ENCODE measurements around the gene KRT40.

The KRT40 gene

GRCh38 chr17:40950176-40950575 lies 34.0 kb downstream of the KRT40 start:
- DNase-seq = no peak

DNA sequence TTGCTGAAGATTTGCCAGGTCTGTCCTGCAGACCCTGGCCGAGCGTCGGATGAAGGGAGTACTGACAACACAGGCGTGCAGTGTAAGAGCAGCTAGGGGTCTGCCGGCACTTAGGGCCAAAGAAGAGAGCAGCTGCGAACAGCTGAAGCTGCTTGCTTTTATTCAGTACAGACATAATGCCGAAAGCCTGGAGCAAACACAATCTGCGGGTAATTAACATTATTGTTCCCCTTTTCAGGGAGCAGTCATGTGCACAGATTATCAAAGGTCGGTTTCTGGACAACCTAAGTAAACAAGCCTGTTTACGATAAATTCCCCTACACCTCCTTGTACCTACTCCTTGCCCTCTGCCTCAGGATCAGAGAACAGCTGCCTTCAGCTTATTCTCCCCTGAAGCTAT lies 34.7 kb downstream of the KRT40 start:
- no peak for DNase-seq

DNA sequence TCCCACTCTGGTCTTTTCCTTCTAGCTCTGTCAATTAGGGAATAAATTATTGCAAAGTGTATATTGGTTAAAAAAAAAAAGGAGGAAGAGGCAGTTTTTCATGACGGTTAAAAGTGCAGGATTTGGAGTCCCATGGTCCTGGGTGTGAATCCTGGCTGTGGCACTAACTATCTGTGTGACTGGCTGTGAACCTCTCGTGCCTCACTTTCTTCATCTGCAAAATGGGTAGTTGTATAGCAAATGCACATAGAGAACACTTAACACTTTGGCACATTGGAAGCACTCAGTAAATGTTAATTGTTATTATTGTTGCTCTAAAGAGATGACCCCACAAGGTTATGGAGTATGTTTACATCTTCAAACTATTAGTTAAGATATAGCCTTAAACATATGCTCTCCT lies 36.2 kb downstream of the KRT40 start:
- no peak for DNase-seq

DNA sequence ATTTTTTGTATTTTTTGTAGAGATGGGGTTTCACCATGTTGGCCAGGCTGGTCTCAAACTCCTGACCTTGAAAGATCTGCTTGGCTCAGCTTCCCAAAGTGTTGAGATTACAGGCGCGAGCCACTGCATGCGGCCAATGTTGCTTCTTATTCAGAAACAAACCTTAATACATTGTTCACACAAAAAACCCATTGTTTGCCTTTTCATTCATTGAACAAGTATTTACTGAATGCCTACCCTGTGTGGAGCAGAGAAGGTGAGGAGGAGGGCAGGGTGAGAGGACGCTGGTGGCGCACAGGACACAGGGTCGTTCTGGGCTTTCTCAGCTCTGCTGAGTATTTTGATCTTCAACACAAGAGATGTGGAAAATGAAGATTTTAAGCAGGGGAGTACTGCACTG lies 38.7 kb downstream of the KRT40 start:
- no peak for DNase-seq

- DNase-seq = no peak
These were observed 39.6 kb downstream of the KRT40 start for GRCh38 chr17:40944531-40944930.

DNA sequence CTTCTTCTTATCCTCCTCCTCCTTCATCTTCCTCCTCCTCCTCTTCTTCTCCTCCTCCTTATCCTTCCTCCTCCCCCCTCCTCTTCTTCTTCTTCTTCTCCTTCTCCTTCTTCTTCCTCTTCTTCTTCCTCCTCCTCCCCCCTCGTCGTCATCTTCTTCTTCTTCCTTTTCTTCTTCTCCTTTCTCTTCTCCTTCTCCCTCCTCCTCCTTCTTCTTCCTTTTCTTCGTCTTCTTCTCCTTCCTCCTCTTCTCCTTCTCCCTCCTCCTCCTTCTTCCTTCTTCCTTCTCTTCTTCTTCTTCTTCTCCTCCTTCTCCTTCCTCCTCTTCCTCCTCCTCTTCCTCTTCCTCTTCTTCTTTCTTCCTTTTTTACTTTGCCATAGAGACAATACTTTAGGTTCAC lies 41.6 kb downstream of the KRT40 start:
- DNase-seq = no peak

GRCh38 chr17:40940266-40940665 lies 43.9 kb downstream of the KRT40 start:
- no peak for DNase-seq

DNA sequence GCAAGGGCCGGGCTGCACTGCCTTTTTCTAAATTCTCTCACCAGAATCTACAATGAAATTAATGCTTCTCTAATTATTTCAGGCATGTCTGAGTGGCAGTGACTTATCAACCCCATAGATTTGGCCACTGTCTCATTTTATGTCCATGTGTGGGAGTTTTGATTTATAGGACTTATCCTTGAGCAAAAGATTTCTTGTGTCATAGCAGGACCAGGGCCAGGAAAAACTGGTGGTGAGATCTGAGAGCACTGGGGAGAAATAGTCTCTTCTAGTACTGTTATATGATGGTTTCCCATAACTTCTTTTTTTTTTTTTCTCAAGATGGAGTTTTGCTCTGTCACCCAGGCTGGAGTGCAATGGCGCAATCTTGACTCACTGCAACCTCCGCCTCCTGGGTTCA lies 45.1 kb downstream of the KRT40 start:
- DNase-seq = no peak

GRCh38 chr17:40937384-40937819 lies 46.7 kb downstream of the KRT40 start, which contains the start of gene KRT23:
KRT23 (minus strand) TSS chr17:40937646; CDS start chr17:40936603, 1,043 bp downstream.
- no peak for DNase-seq

DNA sequence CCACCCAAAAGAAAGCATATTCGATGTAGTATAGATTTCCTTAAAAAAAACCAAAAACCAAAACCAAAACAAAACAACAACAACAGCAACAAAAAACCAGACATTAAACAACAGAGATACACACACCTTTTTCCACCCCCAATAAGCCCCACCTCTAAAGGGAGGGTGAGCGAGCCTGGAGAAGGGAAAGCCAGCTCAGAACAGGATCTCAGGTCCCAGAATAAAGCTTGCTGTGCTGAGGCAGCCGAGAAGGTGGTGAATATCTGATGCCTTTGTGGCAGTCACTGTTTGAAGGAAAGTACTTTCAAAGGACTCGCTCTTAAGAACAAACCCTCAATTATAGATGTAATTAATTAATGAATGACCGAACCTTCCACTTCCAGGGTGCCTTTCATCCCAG lies 47.1 kb downstream of the KRT40 start:
- DNase-seq = no peak

- no peak for DNase-seq
These were observed 47.6 kb downstream of the KRT40 start for GRCh38 chr17:40936437-40936971.

- DNase-seq = no peak
These were observed 48.5 kb downstream of the KRT40 start for GRCh38 chr17:40935624-40936023.

DNA sequence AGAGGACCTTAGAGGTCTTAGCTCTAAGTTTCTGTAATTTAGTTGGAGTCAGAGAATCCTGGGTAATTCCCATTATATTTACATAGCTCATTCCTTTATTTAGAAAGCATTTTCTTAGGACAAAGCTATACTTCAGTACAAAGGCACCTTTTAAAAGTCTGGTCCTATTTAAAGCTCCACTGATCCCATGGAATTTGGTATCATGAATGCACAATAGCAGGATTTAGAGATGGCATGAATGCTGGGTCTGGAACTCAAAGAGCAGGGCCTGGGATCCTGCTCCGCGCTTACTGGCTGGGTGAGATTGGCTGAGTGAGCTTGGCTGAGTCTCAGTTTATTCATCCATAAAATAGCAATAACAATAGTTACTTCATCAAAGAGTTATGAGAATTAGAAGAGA lies 51.5 kb downstream of the KRT40 start:
- DNase-seq = no peak

GRCh38 chr17:40931311-40931710 lies 52.8 kb downstream of the KRT40 start:
- no peak for DNase-seq
